Stimulated activated naive CD8-positive, alpha-beta T cell treated with anti-CD3 and anti-CD28 coated beads, Interleukin-15, Interleukin-2, amounts not matched to agents 100 ng/mL and 50 ng/mL, for 24 hours (primary cell): Measurements from ENCODE around the gene CD24.
"Not testable (repeated sequence)": the region's sequence is repeated elsewhere in the genome, so short reads cannot be mapped to it uniquely, and the experiment has no call there.

Experiments
- H3K27ac Mint-ChIP-seq: one replicate; pipeline ENCODE4 v1.8.0; 2021; ENCODE audit warnings: mild to moderate bottlenecking, mixed read lengths
- H3K27me3 Mint-ChIP-seq: one replicate; pipeline ENCODE4 v1.8.0; 2021; ENCODE audit warnings: mixed read lengths
- H3K36me3 Mint-ChIP-seq: one replicate; pipeline ENCODE4 v1.8.0; 2021; ENCODE audit warnings: low read depth, mixed read lengths
- H3K4me1 Mint-ChIP-seq: one replicate; pipeline ENCODE4 v1.8.0; 2021; ENCODE audit warnings: low read depth, mixed read lengths
- H3K4me3 Mint-ChIP-seq: one replicate; pipeline ENCODE4 v1.8.0; 2021; ENCODE audit warnings: mild to moderate bottlenecking, mixed read lengths
- H3K9me3 Mint-ChIP-seq: one replicate; pipeline ENCODE4 v1.8.0; 2021; ENCODE audit warnings: mixed read lengths

Gene CD24

GRCh38 chr6:106975738-106976064, 1.2 kb upstream of the CD24 start:
- Mint-ChIP-seq H3K27me3 (peaks cover 56% of the 10 kb centered on the region), H3K4me3 (peak overlapping the region; percentile 58)

GRCh38 chr6:106974999-106975737, 639 bp upstream of the CD24 start:
- Mint-ChIP-seq H3K4me1 (peaks cover 11% of the 10 kb centered on the region), H3K4me3 (peak overlapping the region; percentile 56), H3K36me3 (no peaks in the 10 kb centered on the region), H3K9me3 (no peaks in the 10 kb centered on the region), H3K27ac (no peak overlapping the region), H3K27me3 (peaks cover 56% of the 10 kb centered on the region)

More at GRCh38 chr6:106975738-106976064, 1.2 kb upstream of the CD24 start:
- Mint-ChIP-seq H3K27ac (no peak overlapping the region), H3K9me3 (no peaks in the 10 kb centered on the region), H3K36me3 (no peaks in the 10 kb centered on the region), H3K4me1 (peaks cover 11% of the 10 kb centered on the region)

GRCh38 chr6:106973836-106974335, 643 bp downstream of the CD24 start:
- Mint-ChIP-seq H3K9me3 (no peaks in the 10 kb centered on the region), H3K4me1 (peaks cover 11% of the 10 kb centered on the region), H3K27me3 (peaks cover 53% of the 10 kb centered on the region), H3K27ac (no peak overlapping the region), H3K4me3 (peak overlapping the region; percentile 71), H3K36me3 (no peaks in the 10 kb centered on the region)

- Mint-ChIP-seq H3K27ac (no peak overlapping the region), H3K27me3 (peaks cover 49% of the 10 kb centered on the region), H3K36me3 (no peaks in the 10 kb centered on the region), H3K4me1 (peaks cover 11% of the 10 kb centered on the region), H3K4me3 (peak overlapping the region; percentile 71), H3K9me3 (no peaks in the 10 kb centered on the region)
These were observed 1.3 kb downstream of the CD24 start for GRCh38 chr6:106973018-106973835.

- H3K4me3 Mint-ChIP-seq: peak overlapping the region; percentile 45
- H3K36me3 Mint-ChIP-seq: no peaks in the 10 kb centered on the region
- peaks cover 44% of the 10 kb centered on the region for H3K27me3 Mint-ChIP-seq
- H3K27ac Mint-ChIP-seq: no peak overlapping the region
- peaks cover 11% of the 10 kb centered on the region for H3K4me1 Mint-ChIP-seq
- H3K9me3 Mint-ChIP-seq: no peaks in the 10 kb centered on the region
These were observed 2.0 kb downstream of the CD24 start for GRCh38 chr6:106972500-106972899.

- not testable (repeated sequence) for H3K9me3 Mint-ChIP-seq, H3K36me3 Mint-ChIP-seq, H3K4me3 Mint-ChIP-seq, H3K27ac Mint-ChIP-seq, H3K4me1 Mint-ChIP-seq
- H3K27me3 Mint-ChIP-seq: peaks cover 27% of the 10 kb centered on the region
These were observed 3.8 kb downstream of the CD24 start for GRCh38 chr6:106970769-106971168.

- Mint-ChIP-seq H3K27ac (no peak overlapping the region), H3K9me3 (no peaks in the 10 kb centered on the region), H3K4me1 (no peaks in the 10 kb centered on the region), H3K27me3 (peaks cover 19% of the 10 kb centered on the region), H3K36me3 (no peaks in the 10 kb centered on the region), H3K4me3 (no peak overlapping the region)
These were observed 6.5 kb downstream of the CD24 start for GRCh38 chr6:106967936-106968555.

- H3K36me3 Mint-ChIP-seq: no peaks in the 10 kb centered on the region
- H3K4me3 Mint-ChIP-seq: no peak overlapping the region
- H3K4me1 Mint-ChIP-seq: no peaks in the 10 kb centered on the region
- no peaks in the 10 kb centered on the region for H3K9me3 Mint-ChIP-seq
- H3K27me3 Mint-ChIP-seq: peaks cover 8% of the 10 kb centered on the region
- H3K27ac Mint-ChIP-seq: no peak overlapping the region
These were observed 7.6 kb downstream of the CD24 start for GRCh38 chr6:106966671-106967640.

GRCh38 chr6:106966229-106966628, 8.3 kb downstream of the CD24 start:
- Mint-ChIP-seq H3K9me3 (no peaks in the 10 kb centered on the region), H3K4me1 (no peaks in the 10 kb centered on the region), H3K27me3 (peaks cover 4% of the 10 kb centered on the region), H3K4me3 (no peak overlapping the region), H3K27ac (no peak overlapping the region), H3K36me3 (no peaks in the 10 kb centered on the region)

- Mint-ChIP-seq H3K27me3 (peaks cover 3% of the 10 kb centered on the region), H3K27ac (no peak overlapping the region), H3K36me3 (no peaks in the 10 kb centered on the region), H3K4me3 (no peak overlapping the region), H3K4me1 (no peaks in the 10 kb centered on the region), H3K9me3 (no peaks in the 10 kb centered on the region)
These were observed 9.6 kb downstream of the CD24 start for GRCh38 chr6:106964954-106965353.

- no peaks in the 10 kb centered on the region for H3K36me3 Mint-ChIP-seq
- H3K4me3 Mint-ChIP-seq: no peak overlapping the region
- H3K27me3 Mint-ChIP-seq: no peaks in the 10 kb centered on the region
- no peaks in the 10 kb centered on the region for H3K9me3 Mint-ChIP-seq
- no peaks in the 10 kb centered on the region for H3K4me1 Mint-ChIP-seq
- no peak overlapping the region for H3K27ac Mint-ChIP-seq
These were observed 10.4 kb downstream of the CD24 start for GRCh38 chr6:106964099-106964498.

GRCh38 chr6:106963544-106963943, 11.0 kb downstream of the CD24 start:
- H3K36me3 Mint-ChIP-seq: no peaks in the 10 kb centered on the region
- no peak overlapping the region for H3K27ac Mint-ChIP-seq
- no peaks in the 10 kb centered on the region for H3K9me3 Mint-ChIP-seq
- H3K4me3 Mint-ChIP-seq: no peak overlapping the region
- H3K27me3 Mint-ChIP-seq: no peaks in the 10 kb centered on the region
- no peaks in the 10 kb centered on the region for H3K4me1 Mint-ChIP-seq

- Mint-ChIP-seq H3K36me3 (no peaks in the 10 kb centered on the region), H3K4me1 (no peaks in the 10 kb centered on the region)
These were observed 12.7 kb downstream of the CD24 start for GRCh38 chr6:106961801-106962200.

GRCh38 chr6:106961136-106961535, 13.4 kb downstream of the CD24 start:
- peaks cover 4% of the 10 kb centered on the region for H3K27me3 Mint-ChIP-seq
- no peak overlapping the region for H3K27ac Mint-ChIP-seq
- no peak overlapping the region for H3K4me3 Mint-ChIP-seq

More at GRCh38 chr6:106961801-106962200, 12.7 kb downstream of the CD24 start:
- Mint-ChIP-seq H3K27me3 (peaks cover 4% of the 10 kb centered on the region), H3K4me3 (no peak overlapping the region), H3K9me3 (no peaks in the 10 kb centered on the region), H3K27ac (no peak overlapping the region)

More at GRCh38 chr6:106961136-106961535, 13.4 kb downstream of the CD24 start:
- H3K4me1 Mint-ChIP-seq: no peaks in the 10 kb centered on the region
- H3K9me3 Mint-ChIP-seq: no peaks in the 10 kb centered on the region
- H3K36me3 Mint-ChIP-seq: no peaks in the 10 kb centered on the region
